Transverse colon (tissue), 4 donors: Measurements from ENCODE around the gene TRIM67. TPM values are rescaled to one million over a fixed set of nuclear protein-coding genes. Genes with fewer than 3 reads are reported as not detected.

Source experiments
- DNase-seq: peaks from one replicate; pipeline ENCODE4 v3.0.0-alpha.2; 2019
- H3K27ac ChIP-seq, 4 donors: fragments of 200-600 bp; sonication (generic); 2 replicates each; pipeline ENCODE4 v1.5.1; 2016 to 2018; ENCODE audit warnings: inconsistent platforms in 4 of 4
- H3K27me3 ChIP-seq: fragments of 200-600 bp; sonication (generic); 2 replicates; pipeline ENCODE4 v1.5.1; 2017; ENCODE audit warnings: inconsistent platforms
- H3K36me3 ChIP-seq, 4 donors: fragments of 200-600 bp; sonication (generic); 2 replicates each; pipeline ENCODE4 v1.5.1; 2017 to 2019; ENCODE audit warnings: inconsistent platforms in 4 of 4
- H3K4me1 ChIP-seq, 4 donors: fragments of 200-600 bp; sonication (generic); 2 replicates each; pipeline ENCODE4 v1.5.1; 2017 to 2020; ENCODE audit warnings: inconsistent platforms in 4 of 4
- H3K4me3 ChIP-seq, 4 donors: fragments of 200-600 bp; sonication (generic); 1 replicate in 1 of 4; 2 replicates in 3 of 4; pipeline versions ENCODE4 v1.5.1 to v1.6.1; 2017 to 2019; ENCODE audit warnings: inconsistent platforms in 4 of 4
- H3K9me3 ChIP-seq, 2 donors: fragments of 200-600 bp; sonication (generic); 2 replicates each; pipeline ENCODE4 v1.5.1; 2017 to 2019; ENCODE audit warnings: inconsistent platforms in 2 of 2
- CTCF ChIP-seq, 5 experiments: fragments of 200-600 bp in 3 of 5; fragments of 450-650 bp in 2 of 5; sonication (generic) in 3 of 5; IDR thresholded peaks; 1 replicate in 2 of 5; 2 replicates in 3 of 5; pipeline ENCODE4 v1.5.1; 2016 to 2017; ENCODE audit warnings: antibody characterized with exemption in 5 of 5, inconsistent platforms in 3 of 5, mild to moderate bottlenecking in 2 of 5, moderate library complexity in 1 of 5
- EP300 ChIP-seq: sonication (generic); formaldehyde crosslinking; IDR thresholded peaks from one replicate; pipeline ENCODE4 v1.6.1; 2017; ENCODE audit warnings: antibody characterized with exemption, low read depth
- POLR2A ChIP-seq: fragments of 450-650 bp; IDR thresholded peaks from one replicate; pipeline ENCODE4 v1.6.1; 2016; ENCODE audit warnings: antibody characterized with exemption, mild to moderate bottlenecking, moderate library complexity
- POLR2AphosphoS5 ChIP-seq, 3 donors: sonication (generic); formaldehyde crosslinking; IDR thresholded peaks; one replicate each; pipeline ENCODE4 v1.6.1; 2016; ENCODE audit warnings: antibody characterized with exemption in 3 of 3
- WGBS, 2 donors: methylation state at CpG; one replicate each; pipeline ENCODE4 v1.1.5; 2018; ENCODE audit warnings: low coverage in 1 of 2; 5-methylcytosine and 5-hydroxymethylcytosine counted together
- in situ Hi-C, 4 donors: fragments of 200-750 bp; cut with MboI; loops; one replicate each; pipeline versions ENCODE4 v1.15.0 to v1.15.1; 2017; ENCODE audit warnings: low sequenced_read_pairs in 3 of 4, low pct_ligation_motif_present in 1 of 4, low pct_unique_long_range_greater_than_20kb in 1 of 4
- intact Hi-C: fragments of 100-400 bp; cut with DNase I; formaldehyde crosslinking; loops from one replicate; pipeline ENCODE4 v1.15.1; 2023; ENCODE audit warnings: low total_unique reads
- total RNA-seq, 4 donors: library from RNA; depleted of rRNA; stranded (reverse); fragments of >200 nt; gene quantifications; one replicate each; pipeline ENCODE4 v1.1.0, GENCODE V29; 2016

The TRIM67 gene
- total RNA-seq, 4 donors from 2014 or later = under 0.01 to 0.16 TPM; not detected in 2

GRCh38 chr1:231188768-231189167 is 26.9 kb downstream of the TRIM67 start:
- H3K4me3 ChIP-seq = no peak overlapping the region
- intact Hi-C loops = no loop called here
- peaks cover 0 to 6% (median 4%) of the 10 kb centered on the region in 4 donors for H3K4me1 ChIP-seq
- TF ChIP-seq POLR2AphosphoS5 (IDR thresholded peaks at IDR 0.05) = no peak
- TF ChIP-seq CTCF (IDR thresholded peaks at IDR 0.05) = no peak
- no peak for TF ChIP-seq POLR2A
- no peak for TF ChIP-seq EP300
- no peaks in the 10 kb centered on the region for H3K9me3 ChIP-seq
- DNase-seq = no peak
- no peaks in the 10 kb centered on the region for H3K36me3 ChIP-seq
- in situ Hi-C loops = no loop called here
- H3K27ac ChIP-seq = no peak overlapping the region
- WGBS, 2 donors = 80 to 87% methylated on average over 1 to 7 of the region's 7 CpGs
- peaks cover 23% of the 10 kb centered on the region for H3K27me3 ChIP-seq

- Histone ChIP-seq H3K27ac (no peak overlapping the region), H3K27me3 (peaks cover 23% of the 10 kb centered on the region), H3K9me3 (no peaks in the 10 kb centered on the region), H3K4me1 (peaks cover 0 to 6% (median 4%) of the 10 kb centered on the region in 4 donors), H3K36me3 (no peaks in the 10 kb centered on the region), H3K4me3 (no peak overlapping the region)
- WGBS, 2 donors = 90% methylated on average over 5 of the region's 5 CpGs; no CpG with 5 or more reads in 1 of the 2 donors
- no peak for DNase-seq
- in situ Hi-C loops (no loop called here), intact Hi-C loops (no loop called here)
- TF ChIP-seq POLR2A (no peak), CTCF (IDR thresholded peaks at IDR 0.05) (no peak), POLR2AphosphoS5 (IDR thresholded peaks at IDR 0.05) (no peak), EP300 (no peak)
These were observed 27.9 kb downstream of the TRIM67 start for GRCh38 chr1:231189683-231190270.

- Histone ChIP-seq H3K9me3 (no peaks in the 10 kb centered on the region), H3K4me1 (peaks cover 0 to 6% (median 4%) of the 10 kb centered on the region in 4 donors), H3K4me3 (no peak overlapping the region), H3K27me3 (peaks cover 23% of the 10 kb centered on the region), H3K36me3 (no peaks in the 10 kb centered on the region), H3K27ac (no peak overlapping the region)
- TF ChIP-seq POLR2A (no peak), EP300 (no peak), POLR2AphosphoS5 (IDR thresholded peaks at IDR 0.05) (no peak), CTCF (IDR thresholded peaks at IDR 0.05) (no peak)
- in situ Hi-C loops = no loop called here
- DNase-seq = no peak
- intact Hi-C loops = no loop called here
- 93% methylated on average over 10 of the region's 10 CpGs; no CpG with 5 or more reads in 1 of the 2 donors for WGBS, 2 donors
These were observed 28.6 kb downstream of the TRIM67 start for GRCh38 chr1:231190456-231190855.

GRCh38 chr1:231192620-231193163 is 30.8 kb downstream of the TRIM67 start:
- 53% methylated on average over 12 of the region's 12 CpGs; no CpG with 5 or more reads in 1 of the 2 donors for WGBS, 2 donors
- DNase-seq = peak; percentile 23
- Histone ChIP-seq H3K4me1 (peaks cover 0 to 6% (median 4%) of the 10 kb centered on the region in 4 donors), H3K27me3 (peaks cover 9% of the 10 kb centered on the region), H3K36me3 (no peaks in the 10 kb centered on the region), H3K9me3 (no peaks in the 10 kb centered on the region), H3K27ac (no peak overlapping the region), H3K4me3 (no peak overlapping the region)
- intact Hi-C loops = no loop called here
- in situ Hi-C loops = no loop called here
- no peak for TF ChIP-seq POLR2A
- no peak for TF ChIP-seq EP300
- no peak for TF ChIP-seq CTCF (IDR thresholded peaks at IDR 0.05)
- TF ChIP-seq POLR2AphosphoS5 (IDR thresholded peaks at IDR 0.05) = no peak
